Putamen (tissue), 1 donor: Measurements from ENCODE around the gene NDUFS1.
"Not testable (repeated sequence)": the region's sequence is repeated elsewhere in the genome, so short reads cannot be mapped to it uniquely, and the experiment has no call there.

Source experiments
- DNase-seq: peaks from one replicate; pipeline ENCODE4 v3.0.0-alpha.2; 2016; ENCODE audit warnings: low spot score

Gene NDUFS1

GRCh38 chr2:206159346-206160124 lies at the start of gene NDUFS1, which contains the start of gene EEF1B2:
TSS of gene NDUFS1 (minus strand) at chr2:206159444. CDS start at chr2:206153678, 5,766 bp downstream.
TSS of gene EEF1B2 (plus strand) at chr2:206159895. CDS start at chr2:206159980, 85 bp downstream.
- peak; percentile 99 for DNase-seq

DNA sequence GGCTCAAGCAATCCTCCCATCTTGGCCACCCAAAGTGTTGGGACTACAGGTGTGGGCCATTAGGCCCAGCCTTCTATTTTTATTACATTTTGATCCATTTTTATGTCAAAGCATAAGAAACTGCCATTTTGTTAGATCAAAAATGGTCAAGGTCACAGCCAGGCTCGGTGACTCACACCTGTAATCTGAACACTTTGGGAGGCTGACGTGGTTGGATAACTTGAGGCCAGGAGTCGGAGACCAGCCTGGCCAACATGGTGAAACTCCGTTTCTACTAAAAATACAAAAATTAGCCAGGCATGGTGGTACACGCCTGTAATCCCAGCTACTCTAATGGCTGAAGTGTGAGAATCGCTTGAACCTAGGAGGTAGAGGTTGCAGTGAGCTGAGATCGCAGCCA lies 49.7 kb upstream of the NDUFS1 start:
- DNase-seq: no peak

- not testable (repeated sequence) for DNase-seq
These were observed 48.1 kb upstream of the NDUFS1 start for GRCh38 chr2:206207316-206207715.

DNA sequence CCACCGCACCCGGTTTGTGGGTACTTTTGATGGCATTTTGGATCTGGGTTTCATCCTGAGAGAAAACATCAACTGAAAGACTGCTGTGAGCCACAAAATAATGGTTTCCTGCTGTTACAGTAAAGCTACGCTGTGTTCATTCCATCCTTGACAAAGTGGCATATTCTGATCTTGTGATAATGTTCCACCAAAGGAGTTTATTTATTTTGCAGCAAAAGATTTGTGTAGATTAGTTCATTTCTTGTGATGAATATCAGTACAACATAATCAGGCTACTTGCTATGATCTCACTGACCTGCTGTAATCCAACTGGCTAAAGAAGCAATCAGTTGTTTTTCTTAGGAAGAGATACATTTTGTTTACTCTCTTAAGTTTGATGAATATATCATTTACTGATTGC lies 45.5 kb upstream of the NDUFS1 start:
- DNase-seq: no peak

DNA sequence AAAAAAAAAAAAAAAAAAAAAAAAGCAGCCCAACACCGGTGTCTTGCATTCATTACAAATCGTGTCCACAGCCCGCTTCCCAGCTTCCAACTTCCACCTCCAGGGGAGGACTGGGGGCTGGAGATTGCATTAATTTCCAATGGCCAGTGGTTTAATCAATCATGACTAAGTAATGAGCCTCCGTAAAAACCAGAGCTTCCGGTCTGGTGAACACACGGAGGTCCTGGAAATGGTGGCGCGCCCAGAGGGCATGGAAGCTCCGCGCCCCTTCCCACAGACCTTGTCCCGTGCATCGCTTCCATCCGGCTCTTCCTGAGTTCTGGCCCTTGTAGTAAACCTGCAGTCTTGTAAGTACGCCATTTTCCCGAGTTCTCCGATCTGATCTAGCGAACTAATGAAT lies 44.1 kb upstream of the NDUFS1 start:
- DNase-seq: no peak

GRCh38 chr2:206202446-206202845 lies 43.2 kb upstream of the NDUFS1 start:
- no peak for DNase-seq

GRCh38 chr2:206201075-206201848 lies 42.0 kb upstream of the NDUFS1 start:
- no peak for DNase-seq

GRCh38 chr2:206198677-206199076 lies 39.4 kb upstream of the NDUFS1 start:
- no peak for DNase-seq

DNA sequence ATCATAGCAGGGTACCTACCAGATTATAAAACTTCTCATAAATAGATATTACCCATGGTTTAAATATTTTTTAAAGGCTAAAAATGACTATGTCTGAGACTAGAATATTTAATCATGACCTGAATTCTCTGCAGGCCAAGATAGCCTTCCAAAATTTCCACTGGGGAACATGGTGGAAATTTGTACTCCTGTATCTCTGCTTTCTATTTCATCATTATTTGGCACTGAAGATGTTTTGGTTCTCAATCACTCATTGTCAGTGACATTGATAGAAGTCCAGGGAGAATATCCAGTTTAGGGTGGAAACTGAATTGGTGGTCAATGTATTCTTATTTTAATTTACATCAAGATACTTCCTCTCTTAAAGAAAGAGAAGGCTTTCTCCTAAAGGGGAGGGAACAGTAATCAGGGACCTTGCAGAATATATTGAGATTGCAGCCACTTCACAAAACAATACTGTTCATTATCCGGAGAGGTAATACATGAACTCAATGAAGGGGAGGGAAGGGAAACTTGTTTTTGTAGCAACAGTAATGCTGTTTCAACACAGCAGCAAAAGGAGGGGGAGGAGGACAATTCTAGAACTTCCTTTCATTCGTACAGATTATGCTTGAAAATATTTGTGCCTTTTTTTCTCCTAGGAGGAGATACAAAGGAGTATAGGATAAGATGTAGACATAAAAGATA lies 34.6 kb upstream of the NDUFS1 start:
- no peak for DNase-seq

- DNase-seq: no peak
These were observed 32.9 kb upstream of the NDUFS1 start for GRCh38 chr2:206192157-206192556.

DNA sequence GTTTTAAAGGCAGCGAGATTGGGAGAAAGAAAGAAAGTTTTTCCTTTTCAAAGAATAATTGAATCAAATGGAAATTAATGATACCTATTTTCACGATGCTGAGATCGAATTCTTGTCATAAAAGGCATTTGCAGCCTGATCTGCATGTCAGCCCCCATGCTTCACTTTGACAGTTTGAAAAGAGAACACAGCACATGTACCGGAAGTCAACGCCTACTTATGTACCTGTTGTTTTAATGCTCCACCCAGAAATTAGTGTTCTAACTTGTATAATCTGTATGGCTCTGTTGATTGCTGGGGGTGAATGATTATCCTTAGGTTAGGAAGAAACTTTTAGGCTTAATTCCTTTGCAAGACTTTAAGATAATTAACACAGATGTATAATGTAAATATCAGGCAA lies 31.4 kb upstream of the NDUFS1 start:
- peak; percentile 44 for DNase-seq

DNA sequence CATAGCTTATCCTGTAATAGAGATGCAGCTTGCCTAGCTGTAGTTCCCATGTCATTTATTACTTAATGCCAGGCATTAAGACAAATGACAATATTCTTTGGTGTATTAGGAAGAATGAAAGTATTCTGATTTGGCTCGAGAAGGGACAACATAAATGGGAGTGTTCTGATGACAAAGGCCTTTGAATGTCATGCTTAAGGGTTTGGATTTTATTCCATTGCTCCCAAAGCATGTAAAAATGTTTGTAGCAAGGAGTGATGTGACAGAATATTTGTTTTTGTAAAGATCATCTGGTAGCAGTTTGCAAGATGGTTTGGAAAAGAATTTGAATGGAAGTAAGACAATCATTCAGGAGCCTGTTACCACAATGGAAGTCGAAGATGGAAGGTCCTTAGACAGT lies 30.9 kb upstream of the NDUFS1 start:
- DNase-seq: no peak

DNA sequence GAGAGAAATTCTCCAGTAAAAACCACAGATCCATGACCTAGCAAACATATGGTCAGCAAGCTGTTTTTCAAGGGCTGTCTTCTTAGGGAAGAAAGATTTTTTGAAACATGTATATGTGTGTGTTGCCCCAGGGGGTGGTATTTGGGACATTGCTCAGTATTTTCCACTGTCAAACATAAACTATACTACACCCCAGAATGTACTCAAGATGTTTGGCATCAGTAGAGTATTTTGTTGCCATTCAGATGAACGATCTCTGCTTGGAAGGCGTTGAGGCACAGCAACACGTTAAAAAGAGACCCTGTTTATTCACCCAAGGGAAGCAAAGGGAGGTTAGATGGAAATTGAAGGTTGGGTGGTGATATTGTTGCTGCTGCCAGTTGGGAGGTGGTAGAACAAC lies 30.4 kb upstream of the NDUFS1 start:
- DNase-seq: no peak

GRCh38 chr2:206181526-206181925 lies 22.3 kb upstream of the NDUFS1 start:
- DNase-seq: not testable (repeated sequence)

GRCh38 chr2:206176901-206177300 lies 17.7 kb upstream of the NDUFS1 start:
- DNase-seq: no peak

- DNase-seq: no peak
These were observed 16.9 kb upstream of the NDUFS1 start for GRCh38 chr2:206176121-206176520.

- DNase-seq: no peak
These were observed 13.9 kb upstream of the NDUFS1 start for GRCh38 chr2:206173147-206173546.

DNA sequence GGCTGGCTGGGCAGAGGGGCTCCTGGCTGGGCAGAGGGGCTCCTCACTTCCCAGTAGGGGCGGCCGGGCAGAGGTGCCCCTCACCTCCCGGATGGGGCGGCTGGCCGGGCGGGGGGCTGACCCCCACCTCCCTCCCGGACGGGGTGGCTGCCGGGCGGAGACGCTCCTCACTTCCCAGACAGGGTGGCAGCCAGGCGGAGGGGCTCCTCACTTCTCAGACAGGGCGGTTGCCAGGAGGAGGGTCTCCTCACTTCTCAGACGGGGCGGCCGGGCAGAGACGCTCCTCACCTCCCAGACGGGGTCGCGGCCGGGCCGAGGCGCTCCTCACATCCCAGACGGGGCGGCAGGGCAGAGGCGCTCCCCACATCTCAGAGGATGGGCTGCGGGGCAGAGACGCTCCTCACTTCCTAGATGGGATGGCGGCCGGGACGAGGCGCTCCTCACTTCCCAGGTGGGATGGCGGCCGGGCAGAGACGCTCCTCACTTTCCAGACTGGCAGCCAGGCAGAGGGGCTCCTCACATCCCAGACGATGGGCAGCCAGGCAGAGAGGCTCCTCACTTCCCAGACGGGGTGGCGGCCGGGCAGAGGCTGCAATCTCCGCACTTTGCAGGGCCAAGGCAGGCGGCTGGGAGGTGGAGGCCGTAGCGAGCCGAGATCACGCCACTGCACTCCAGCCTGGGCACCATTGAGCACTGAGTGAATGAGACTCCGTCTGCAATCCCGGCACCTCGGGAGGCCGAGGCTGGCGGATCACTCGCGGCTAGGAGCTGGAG lies 12.6 kb upstream of the NDUFS1 start:
- DNase-seq: not testable (repeated sequence)

- DNase-seq: not testable (repeated sequence)
These were observed 9.0 kb upstream of the NDUFS1 start for GRCh38 chr2:206168230-206168629.

DNA sequence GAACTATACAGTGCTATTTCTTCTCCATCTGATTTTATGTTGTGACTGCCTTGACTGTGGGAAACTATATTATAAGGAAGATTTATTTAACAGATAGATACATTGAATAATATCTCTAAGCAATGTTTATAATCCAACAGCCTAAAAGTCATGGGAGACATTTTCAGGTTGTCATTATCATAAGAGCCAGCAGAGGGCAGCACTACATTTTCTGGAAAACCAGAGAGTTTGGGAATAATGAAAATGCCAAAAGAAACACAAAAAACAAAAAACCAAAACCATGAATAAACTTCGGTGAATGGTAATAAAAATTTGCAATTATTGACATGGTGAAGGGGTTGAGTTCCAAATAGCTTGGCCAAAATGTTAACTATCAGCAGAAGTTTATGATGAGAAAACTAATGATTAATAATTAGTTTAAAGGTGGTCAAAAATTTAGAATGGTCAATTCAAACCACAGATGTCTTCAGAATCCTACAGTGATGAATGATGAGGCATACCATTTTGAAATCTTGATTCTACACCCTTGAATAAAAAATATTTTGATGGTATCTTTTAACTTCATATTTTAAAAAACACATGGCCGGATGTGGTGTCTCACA lies 5.1 kb upstream of the NDUFS1 start:
- peak; percentile 26 for DNase-seq

- no peak for DNase-seq
These were observed 4.1 kb upstream of the NDUFS1 start for GRCh38 chr2:206163251-206163880.
